GM10847 (cell line): ENCODE measurements around the gene DDX21.

Experiments
- POLR2A ChIP-seq: IDR thresholded peaks from 2 replicates; pipeline ENCODE4 v1.6.1; 2011; ENCODE audit not compliant: insufficient read length; ENCODE audit errors: extremely low read depth

DDX21 gene

DNA sequence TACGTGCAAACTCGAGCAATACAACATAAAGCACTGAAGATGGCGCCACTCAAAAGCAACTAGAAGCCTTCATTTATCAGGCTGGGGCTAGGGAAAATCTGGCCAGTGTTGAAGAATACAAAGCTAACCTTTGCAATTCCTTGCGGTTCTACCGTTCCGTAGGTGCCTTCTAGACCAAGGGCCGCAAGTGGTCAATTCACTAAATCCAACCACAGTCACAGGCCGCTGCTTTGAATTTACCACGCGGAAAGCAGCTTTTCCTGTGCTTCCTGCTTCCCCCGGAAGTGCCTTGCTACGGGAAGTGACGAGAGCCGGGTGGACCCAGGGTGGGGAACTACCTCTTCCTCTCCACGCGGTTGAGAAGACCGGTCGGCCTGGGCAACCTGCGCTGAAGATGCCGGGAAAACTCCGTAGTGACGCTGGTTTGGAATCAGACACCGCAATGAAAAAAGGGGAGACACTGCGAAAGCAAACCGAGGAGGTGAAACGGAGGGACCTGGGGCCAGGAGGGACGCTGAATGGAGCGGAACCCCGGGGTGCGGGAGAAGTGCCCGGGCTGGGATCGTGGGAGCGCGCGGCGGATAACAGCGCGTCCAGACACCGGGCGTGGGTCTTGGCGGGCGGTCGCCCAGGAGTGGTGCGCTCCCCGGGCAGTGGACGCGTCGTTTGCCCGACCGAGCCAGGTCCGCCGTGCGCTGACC is at the start of gene DDX21:
Gene DDX21, plus strand, starts transcription at position 339 of the 701 bp plus-strand sequence. Its CDS starts 56 bp downstream, at position 395.
- peak; percentile 76 for TF ChIP-seq POLR2A

DNA sequence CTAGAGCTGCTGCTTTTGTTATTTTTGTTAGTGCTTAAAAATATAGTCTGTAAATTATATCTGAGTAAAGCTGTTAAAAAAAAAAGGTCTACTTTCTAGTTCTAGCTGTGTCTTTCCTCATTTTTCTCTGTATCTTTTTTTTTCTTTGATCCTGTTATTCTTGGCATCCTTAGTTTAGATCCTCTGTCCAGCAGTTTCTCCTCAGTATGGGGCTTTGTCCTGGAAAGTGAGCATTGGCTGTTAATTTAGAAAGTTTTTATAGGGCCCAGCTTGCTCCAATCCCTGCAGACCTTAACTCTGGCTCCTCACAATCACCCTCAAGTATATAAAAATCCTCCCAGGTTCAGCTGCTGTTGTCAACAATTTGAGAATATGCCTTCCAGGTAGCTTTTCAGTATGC is 31.4 kb upstream of the DDX21 start:
- no peak for TF ChIP-seq POLR2A

DNA sequence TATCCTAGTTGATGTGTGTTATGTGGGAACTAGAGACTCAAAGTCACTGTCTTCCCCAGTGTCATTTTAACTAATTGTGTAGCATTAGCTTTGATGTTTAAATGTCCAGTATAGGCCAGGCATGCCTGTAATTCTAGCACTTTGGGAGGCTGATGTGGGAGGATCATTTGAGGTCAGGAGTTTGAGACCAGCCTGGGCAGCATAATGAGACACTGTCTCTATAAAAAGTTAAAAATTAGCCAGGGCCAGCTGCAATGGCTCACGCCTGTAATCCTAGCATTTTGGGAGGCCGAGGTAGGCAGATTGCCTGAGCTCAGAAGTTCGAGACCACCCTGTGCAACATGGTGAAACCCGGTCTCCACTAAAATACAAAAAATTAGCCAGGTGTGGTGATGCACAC is 30.5 kb upstream of the DDX21 start:
- no peak for TF ChIP-seq POLR2A

DNA sequence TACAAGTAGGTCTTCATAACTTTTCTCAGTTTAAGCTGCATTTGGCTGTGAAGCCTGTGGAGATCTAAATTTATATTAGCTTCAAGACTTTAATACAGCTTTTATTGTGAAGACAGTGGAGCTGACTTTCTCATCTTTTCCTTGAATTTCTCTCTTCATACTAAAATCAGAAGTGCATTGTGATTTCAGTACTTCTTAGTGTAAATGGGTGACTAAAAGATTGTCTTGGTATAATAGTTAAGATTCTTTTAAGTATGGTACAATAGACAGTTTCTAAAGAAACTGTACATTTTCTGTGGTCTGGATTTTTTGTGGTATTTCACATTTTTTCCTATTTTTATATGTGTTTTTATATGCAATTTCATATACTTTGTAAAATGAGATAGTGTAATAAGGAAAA is 21.0 kb upstream of the DDX21 start:
- no peak for TF ChIP-seq POLR2A

DNA sequence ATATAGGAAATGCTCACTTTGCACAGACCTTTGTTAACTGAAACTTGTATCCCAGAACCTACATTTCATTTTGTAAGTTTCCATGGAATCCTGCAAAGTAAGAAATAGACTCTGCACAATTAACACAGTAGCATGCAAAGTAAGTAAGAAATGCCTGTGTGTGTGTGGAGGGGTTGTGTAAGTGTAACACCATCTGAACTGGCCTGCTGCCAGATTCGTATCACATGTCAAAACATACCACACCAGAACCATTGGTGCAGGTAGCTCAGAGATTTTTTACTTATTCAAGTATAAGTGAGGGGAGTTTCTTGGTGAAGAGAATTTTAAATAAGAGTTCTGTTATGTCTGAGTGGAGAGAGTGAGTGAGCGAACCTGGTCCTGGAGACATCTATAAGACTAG is 17.9 kb upstream of the DDX21 start:
- TF ChIP-seq POLR2A, result no peak

DNA sequence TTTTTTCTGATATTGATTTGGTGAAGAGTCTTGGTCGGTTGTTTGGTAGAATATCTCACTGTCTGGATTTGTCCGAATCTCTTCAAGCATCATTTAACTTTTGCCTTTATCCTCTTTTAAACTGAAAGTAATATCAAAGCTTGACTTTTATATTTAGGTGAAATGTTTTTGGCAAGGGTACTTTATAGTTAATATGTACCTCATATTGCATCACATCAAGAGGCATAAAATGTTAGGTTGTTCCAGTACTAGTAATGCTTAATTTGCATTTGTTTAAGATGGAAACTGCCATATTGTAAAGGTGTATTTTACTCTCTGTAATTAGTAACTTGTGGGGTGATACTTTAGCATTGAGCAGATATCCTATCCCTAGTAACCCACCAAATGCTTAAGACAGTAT is 17.1 kb upstream of the DDX21 start:
- TF ChIP-seq POLR2A, result no peak

DNA sequence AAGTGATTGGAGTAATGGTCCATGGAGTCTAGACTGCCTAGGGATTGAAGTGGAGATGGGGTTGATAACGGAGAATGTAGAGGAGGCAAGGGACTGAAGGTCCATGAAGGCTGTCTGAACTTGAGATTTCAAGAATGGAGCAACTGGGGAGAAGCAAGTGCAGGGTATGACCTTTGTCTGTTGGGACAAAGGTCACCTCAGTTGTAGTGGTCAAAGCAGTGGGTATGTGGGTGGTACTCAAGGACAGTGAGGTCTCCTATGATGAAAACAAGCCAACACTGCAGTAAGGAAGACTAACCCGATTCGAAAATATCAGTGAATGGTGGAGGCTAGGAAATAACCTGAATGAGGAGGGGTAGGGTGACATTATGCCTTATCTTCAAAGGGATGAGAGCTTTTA is 5.4 kb upstream of the DDX21 start:
- TF ChIP-seq POLR2A, result no peak

DNA sequence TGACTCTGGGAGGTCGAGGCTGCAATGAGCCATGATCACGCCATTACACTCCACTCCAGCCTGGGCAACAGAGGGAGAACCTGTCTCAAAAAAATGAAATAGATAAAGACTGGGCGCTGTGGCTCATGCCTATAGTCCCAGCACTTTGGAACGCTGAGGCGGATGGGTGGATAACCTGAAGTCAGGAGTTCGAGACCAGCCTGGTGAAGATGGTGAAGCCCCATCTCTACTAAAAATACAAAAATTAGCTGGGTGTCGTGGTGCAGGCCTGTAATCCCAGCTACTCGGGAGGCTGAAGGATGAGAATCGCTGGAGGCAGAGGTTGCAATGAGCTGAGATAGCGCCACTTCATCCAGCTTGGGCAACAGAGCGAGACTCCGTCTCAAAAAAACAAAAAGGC is 1.1 kb upstream of the DDX21 start:
- TF ChIP-seq POLR2A, result no peak

DNA sequence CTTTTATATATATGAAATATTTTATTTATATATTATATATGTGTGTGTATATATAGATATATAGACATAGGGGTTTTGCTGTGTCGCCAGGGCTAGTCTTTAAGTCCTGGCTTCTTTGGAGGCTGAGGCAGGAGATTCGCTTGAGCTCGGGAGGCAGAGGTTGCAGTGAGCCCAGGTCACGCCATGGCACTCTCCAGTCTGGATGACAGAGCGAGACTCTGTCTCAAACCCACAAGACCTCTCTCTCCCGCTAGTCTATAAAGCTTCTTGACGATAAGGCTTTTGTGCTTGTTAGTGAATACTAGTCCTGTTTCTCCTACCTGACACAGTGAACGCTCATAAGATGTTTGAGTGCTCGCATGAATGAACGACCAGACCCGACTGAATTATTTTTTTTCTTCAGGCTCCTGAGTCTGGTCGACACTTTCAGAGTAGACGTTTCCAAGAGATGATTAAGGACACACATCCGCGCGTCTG is 577 bp upstream of the DDX21 start:
- TF ChIP-seq POLR2A, result no peak

DNA sequence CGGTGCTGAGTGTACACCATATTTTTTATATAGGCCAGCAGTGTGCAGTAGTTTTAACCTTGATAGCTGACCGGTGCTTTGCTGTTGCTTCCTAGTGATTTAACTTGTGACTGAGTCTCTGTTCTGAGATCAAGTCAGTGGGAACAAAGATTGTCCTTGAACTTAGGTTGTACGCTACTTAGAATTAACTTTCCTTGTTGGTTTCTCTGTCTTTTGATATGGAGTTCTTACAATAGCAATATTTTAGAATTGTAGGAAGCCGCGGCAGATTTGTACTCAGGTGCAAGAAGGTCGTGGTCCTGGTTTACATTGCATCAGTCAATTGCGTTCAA is 1.3 kb downstream of the DDX21 start:
- no peak for TF ChIP-seq POLR2A

DNA sequence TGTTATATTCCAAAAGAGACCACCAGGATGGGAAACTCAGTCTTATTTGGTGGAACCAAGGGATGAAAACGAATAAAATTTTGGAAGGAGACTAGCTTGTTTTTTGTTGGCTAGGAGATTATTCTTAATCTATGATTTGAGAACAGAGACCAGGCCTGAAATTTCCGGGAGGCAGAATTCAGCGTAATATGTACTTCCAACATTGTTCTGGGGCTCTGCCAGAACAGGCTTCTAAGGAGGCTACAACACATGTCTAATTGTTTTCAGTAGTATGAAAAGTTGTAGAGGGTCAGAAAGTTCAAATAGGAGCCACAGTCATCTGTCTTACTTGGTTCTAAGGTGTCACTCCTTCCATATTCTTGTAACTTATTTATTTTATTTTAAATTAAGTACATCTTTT is 1.7 kb downstream of the DDX21 start:
- TF ChIP-seq POLR2A, result no peak

DNA sequence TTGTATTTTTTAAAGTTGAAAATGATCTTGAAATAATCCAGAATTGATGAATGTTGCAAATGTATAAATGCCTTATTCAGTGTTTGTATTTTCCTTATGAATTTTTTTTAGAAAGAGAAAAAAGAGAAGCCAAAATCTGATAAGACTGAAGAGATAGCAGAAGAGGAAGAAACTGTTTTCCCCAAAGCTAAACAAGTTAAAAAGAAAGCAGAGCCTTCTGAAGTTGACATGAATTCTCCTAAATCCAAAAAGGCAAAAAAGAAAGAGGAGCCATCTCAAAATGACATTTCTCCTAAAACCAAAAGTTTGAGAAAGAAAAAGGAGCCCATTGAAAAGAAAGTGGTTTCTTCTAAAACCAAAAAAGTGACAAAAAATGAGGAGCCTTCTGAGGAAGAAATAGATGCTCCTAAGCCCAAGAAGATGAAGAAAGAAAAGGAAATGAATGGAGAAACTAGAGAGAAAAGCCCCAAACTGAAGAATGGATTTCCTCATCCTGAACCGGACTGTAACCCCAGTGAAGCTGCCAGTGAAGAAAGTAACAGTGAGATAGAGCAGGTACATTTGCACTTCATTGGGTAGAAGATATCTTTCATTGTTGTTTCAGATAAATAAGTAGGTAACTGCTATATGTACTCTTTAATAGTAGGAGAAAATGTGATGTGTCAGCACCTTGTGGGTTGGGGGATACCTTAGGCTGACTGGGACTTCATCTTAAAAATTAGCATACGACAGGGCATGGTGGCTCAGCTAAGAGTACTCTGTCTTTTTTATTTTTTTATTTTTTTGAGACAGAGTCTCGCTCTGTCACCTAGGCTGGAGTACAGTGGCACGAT is 3.9 kb downstream of the DDX21 start:
- TF ChIP-seq POLR2A, result no peak

DNA sequence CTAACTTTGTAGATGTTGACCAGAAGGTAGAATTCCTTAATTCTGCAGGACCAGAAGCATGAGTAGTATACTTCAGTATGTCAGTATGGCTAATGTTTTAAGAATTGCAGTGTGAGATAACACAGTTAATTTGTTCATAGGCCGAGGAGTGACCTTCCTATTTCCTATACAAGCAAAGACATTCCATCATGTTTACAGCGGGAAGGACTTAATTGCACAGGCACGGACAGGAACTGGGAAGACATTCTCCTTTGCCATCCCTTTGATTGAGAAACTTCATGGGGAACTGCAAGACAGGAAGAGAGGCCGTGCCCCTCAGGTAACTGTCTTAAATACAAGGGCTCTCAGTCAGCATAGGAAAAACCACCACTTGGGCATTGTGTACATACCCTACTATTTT is 7.2 kb downstream of the DDX21 start:
- no peak for TF ChIP-seq POLR2A

DNA sequence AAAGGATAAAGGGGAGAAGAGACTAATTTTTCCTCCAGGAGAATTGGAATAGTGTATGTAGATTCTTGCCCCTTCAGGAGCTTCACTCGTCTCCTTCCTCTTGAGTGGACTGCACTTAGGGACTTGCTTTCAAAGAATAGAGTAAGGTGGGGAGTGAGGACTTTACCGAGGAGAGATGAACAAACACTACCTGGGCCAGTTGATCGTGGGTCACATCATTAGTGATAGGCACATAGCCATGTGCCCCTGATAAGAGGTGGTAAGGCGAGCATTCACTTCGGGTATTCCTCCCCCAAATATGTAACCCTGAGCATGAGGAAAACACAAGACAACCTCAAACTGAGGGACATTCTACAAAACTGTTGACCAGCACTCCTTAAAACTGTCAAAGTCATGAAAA is 18.0 kb downstream of the DDX21 start:
- TF ChIP-seq POLR2A, result no peak

DNA sequence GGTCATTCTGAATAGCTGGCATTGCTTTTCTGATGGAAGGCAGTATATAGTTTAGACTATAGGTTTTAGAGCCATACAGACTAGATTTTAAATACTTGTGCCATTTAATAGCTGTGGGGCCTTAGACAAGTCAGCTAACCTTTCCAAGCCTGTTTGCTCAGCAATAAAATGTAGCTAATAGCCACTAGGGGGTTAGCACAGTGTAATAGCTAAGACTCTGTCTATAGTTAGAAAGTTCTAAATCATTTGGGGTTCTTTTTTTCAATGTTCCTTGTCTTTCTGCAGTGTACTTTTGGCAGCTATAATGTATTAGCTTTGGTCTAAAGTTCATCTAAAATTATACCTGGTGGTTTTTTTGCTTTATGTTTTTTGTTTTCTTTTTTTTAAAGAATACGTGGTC is 25.1 kb downstream of the DDX21 start:
- no peak for TF ChIP-seq POLR2A

DNA sequence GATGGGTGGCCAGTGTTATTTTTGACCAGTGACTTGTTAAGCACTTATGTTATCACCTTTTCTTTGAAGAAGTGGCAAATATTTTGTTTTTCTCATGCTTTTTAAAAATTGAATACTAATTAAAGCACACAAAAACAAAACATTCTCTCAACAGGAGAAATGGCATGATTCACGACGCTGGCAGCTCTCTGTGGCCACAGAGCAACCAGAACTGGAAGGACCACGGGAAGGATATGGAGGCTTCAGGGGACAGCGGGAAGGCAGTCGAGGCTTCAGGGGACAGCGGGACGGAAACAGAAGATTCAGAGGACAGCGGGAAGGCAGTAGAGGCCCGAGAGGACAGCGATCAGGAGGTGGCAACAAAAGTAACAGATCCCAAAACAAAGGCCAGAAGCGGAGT is 26.4 kb downstream of the DDX21 start:
- TF ChIP-seq POLR2A, result no peak

DNA sequence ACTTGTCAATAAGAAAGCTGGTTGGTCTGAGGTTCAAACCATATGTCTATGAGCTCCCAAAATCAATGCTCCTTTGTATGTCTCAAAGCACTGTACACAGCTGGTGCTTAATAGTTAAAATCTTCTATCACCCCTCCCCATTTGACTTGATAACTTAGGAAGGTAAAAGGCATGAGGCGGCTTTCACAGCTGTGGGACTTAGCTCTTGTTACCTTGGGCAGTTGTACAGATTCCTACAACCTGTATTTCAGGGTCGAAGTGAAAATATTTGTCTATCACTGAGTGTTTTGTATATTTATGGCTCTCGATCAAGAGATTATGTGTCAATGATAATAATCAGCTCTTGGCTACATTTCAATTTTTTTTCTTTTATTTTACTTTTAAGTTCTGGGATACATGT is 31.6 kb downstream of the DDX21 start:
- TF ChIP-seq POLR2A, result no peak
